Measurements from ENCODE around the gene MTMR1. TPM values are rescaled to one million over a fixed set of nuclear protein-coding genes. Genes with fewer than 3 reads are reported as not detected.

Gene MTMR1
- total and polyA plus RNA-seq, 2 donors (not counting 3 experiments of a cell fraction or from before 2014, with no cell fraction given) = 17.1 to 20.3 TPM

- Histone ChIP-seq H3K36me3 (ENCODE audit: control insufficient read depth in 2 of 2, extremely low read depth in 1 of 2, insufficient read depth in 2 of 2, low read length in 2 of 2) (no peaks in the 10 kb centered on the region), H3K9me3 (replicated peaks; ENCODE audit: control insufficient read depth, insufficient read depth, low read length) (no peaks in the 10 kb centered on the region), H3K27me3 (ENCODE audit: control insufficient read depth in 2 of 2, insufficient read depth in 2 of 2, low read length in 2 of 2) (no peaks in the 10 kb centered on the region), H3K4me1 (ENCODE audit: control insufficient read depth, extremely low read depth, insufficient read depth, low read length) (no peaks in the 10 kb centered on the region), H3K9me1 (replicated peaks; ENCODE audit: control insufficient read depth, extremely low read depth, insufficient read depth, low read length) (no peaks in the 10 kb centered on the region), H4K20me1 (replicated peaks; ENCODE audit: control insufficient read depth, extremely low read depth, insufficient read depth, low read length) (no peaks in the 10 kb centered on the region), H3K4me3 (replicated peaks in 1 of 3; ENCODE audit: insufficient read depth in 1 of 3, low read depth in 1 of 3, low read length in 3 of 3) (no peak overlapping the region), H2AFZ (ENCODE audit: low read depth, low read length) (no peak overlapping the region), H3K9ac (replicated peaks; ENCODE audit: extremely low read depth, insufficient read depth, low read length) (no peak overlapping the region), H3K79me2 (ENCODE audit: control insufficient read depth, insufficient read depth, low read length) (no peaks in the 10 kb centered on the region), H3K27ac (ENCODE audit: insufficient read depth, low read depth, low read length) (no peak overlapping the region), H3K4me2 (ENCODE audit: insufficient read depth, low read length) (no peak overlapping the region)
- BruUV-seq (replicated peaks) = no TSS peak
- DNase-seq (ENCODE audit: low read depth, low spot score) = no peak
- POLR2A ChIA-PET = no interaction called here
- FAIRE-seq = no peak
- dilution Hi-C loops (cut with MboI; ENCODE audit: extremely low pct_ligation_motif_present, low sequenced_read_pairs) (no loop called here), intact Hi-C loops (cut with micrococcal nuclease) (loop anchor here (2.0 to 5.0 kb wide), 2 partner anchors 124 to 377 kb away; partner anchors contain the start of gene CD99L2)
- TF ChIP-seq MAX (IDR thresholded peaks at IDR 0.05; ENCODE audit: insufficient read depth, insufficient read length) (no peak), FOS (IDR thresholded peaks at IDR 0.05; ENCODE audit: borderline replicate concordance, insufficient read depth, low read length) (no peak), GATA2 (IDR thresholded peaks at IDR 0.05; ENCODE audit: insufficient read depth, insufficient read length, low read depth, low read length) (no peak), JUN (IDR thresholded peaks at IDR 0.05; ENCODE audit: borderline replicate concordance, insufficient read depth, insufficient read length, low read depth) (no peak), POLR2A (IDR thresholded peaks at IDR 0.05; ENCODE audit: low read depth, low read length) (no peak), POLR2AphosphoS5 (IDR thresholded peaks at IDR 0.05; ENCODE audit: insufficient read depth, low read depth, low read length) (no peak), MYC (IDR thresholded peaks at IDR 0.05; ENCODE audit: low read depth, low read length) (no peak), CTCF (IDR thresholded peaks at IDR 0.05; ENCODE audit: extremely low read depth in 1 of 2, insufficient read depth in 1 of 2, low read depth in 1 of 2, low read length in 2 of 2) (no peak), EZH2 (IDR thresholded peaks at IDR 0.05; ENCODE audit: borderline replicate concordance, low read depth, low read length, severe bottlenecking) (no peak)
- CTCF ChIA-PET = interaction anchor here (5.6 kb wide), 1 partner anchor 308 kb away, joined by 315 read pairs; no protein-coding TSS in a partner anchor
Observed at GRCh38 chrX:150773634-150774033, 80.4 kb downstream of the MTMR1 start.

Data from endothelial cell of umbilical vein (primary cell).